ENCODE data around the gene FRMPD1. TPM values are rescaled to one million over a fixed set of nuclear protein-coding genes. Genes with fewer than 3 reads are reported as not detected.

Gene FRMPD1, protein sequence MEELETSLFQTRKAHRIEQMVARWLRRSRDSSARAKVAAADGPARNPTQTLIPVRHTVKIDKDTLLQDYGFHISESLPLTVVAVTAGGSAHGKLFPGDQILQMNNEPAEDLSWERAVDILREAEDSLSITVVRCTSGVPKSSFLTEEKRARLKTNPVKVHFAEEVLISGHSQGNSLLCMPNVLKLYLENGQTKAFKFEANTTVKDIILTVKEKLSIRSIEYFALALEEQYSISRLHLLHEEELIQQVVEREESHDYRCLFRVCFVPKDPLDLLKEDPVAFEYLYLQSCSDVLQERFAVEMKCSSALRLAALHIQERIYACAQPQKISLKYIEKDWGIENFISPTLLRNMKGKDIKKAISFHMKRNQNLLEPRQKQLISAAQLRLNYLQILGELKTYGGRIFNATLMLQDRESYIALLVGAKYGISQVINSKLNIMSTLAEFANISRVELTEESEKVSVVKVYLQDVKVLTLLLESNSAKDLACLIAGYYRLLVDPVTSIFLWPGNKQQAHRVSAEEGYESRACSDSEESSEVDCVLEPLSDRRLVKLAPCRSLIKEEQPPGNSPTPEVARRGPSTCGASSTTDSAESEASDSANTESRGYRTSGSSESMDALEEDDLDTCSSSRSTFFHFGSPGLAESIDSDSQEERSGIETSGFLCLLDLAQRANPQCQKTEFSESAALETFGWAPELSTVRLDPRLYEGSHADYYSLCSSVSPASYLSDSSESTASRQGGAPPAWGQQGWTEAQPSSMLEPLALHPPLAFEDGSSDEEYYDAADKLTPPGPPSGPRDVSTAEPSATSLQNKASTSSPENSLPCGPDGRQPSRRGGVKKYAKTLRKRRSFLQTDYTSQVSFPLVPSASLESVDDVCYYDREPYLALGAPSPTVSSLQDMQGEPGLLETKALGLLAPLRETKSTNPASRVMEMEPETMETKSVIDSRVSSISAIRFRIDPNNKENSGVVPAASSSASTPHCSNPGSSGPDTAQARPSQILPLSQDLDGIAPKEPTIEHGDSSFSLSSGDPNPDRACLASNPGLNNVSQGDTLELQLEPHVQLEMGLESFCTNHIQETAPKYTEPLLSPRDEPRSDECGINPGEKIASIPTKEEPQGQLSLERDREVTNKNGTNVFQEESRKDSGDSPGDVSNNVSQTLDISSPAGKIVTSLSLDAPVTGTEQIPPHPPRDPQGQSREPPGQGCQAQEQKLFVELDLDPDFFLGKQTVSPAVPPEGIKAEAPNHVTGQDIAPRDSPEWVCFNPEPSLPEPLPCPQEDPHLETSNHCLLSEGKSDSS (N-terminal part only)
- 0.03 to 0.10 TPM (median 0.05 TPM) in 5 replicates for total RNA-seq (2022; extraction: Qiagen RNA extraction)

DNA sequence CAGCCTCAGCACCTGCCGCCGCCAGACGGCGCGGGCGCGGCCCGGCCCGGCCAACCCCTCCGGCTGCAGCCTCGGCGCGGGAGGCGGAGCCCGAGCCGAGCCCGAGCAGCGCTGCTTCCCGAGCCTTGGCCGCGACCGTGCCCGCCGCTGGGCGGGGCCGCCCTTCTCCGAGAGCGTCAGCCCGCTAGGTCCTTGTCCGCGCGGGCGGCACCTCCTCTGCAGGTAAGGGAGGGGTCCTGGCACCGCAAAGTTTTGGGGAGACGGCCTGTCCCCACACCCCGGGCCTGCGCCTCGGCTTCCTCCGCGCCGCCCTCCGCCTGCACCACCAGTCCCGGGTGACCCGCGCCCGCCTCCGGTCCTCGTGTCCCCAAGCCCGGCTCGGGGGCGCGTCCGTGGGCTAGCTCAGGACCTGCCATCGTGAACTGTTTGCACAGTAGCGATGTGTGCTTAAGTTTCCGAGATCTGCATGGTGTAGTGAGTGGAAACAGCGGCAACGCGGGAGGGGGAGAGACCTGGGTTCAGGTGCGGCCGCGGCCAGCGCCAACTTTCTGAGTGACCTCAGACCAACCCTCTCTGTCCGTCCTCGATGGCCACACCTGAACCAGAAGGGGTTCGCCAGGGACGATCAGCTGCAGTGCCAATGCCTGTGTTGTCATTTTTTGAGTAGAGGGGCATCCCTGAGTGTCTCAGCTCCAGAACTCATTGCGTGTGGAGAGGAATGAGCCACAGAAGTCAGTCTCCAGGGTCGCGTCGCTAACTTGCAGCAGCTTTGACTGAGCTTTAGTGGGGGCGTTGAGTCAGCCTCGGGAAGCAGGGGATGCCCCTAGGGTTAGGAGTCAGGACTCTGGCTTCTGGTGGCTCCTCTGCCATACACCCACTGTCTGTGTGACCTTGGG lies at the start of gene FRMPD1:
FRMPD1 (plus strand) TSS at position 82 of the 896 bp plus-strand sequence. CDS start 41,688 bp downstream, outside the sequence.

DNA sequence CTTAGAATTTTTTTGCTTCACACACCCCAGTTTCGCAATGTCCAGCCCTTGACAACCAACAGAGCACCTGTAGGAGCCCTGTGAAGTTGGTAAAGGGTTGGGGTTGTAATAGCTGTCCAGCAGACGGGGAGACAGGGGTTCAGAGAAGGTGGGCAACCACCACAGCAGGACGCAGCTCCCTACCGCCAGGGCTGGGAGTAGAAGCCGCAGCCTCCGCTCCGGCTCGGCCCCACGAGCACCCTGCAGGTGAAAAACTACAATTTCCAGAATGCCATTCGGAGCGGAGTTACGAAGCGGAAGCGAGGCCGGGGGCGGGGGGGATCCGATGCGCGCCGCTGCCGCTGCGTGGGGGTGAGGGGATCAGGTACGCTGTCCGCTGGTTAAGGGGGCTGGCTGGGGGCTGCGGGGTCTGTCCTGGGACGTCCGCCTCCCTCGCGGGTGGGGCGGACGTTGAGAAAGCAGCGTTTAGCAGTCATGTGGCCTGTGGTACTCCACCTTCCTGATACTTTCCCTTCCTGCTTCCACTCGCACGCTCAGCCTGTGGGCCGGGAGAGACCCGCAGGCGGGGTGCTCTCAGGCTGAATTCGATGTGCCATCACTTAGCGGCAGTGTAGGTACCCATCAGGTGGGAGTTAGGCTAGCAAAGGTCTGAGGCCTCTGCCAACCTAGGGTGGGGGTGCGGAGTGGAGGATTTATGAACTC lies 102.9 kb downstream of the FRMPD1 start, which contains the start of gene TRMT10B:
TRMT10B (plus strand) TSS at position 317 of the 702 bp plus-strand sequence. CDS start 8,127 bp downstream, outside the sequence.

DNA sequence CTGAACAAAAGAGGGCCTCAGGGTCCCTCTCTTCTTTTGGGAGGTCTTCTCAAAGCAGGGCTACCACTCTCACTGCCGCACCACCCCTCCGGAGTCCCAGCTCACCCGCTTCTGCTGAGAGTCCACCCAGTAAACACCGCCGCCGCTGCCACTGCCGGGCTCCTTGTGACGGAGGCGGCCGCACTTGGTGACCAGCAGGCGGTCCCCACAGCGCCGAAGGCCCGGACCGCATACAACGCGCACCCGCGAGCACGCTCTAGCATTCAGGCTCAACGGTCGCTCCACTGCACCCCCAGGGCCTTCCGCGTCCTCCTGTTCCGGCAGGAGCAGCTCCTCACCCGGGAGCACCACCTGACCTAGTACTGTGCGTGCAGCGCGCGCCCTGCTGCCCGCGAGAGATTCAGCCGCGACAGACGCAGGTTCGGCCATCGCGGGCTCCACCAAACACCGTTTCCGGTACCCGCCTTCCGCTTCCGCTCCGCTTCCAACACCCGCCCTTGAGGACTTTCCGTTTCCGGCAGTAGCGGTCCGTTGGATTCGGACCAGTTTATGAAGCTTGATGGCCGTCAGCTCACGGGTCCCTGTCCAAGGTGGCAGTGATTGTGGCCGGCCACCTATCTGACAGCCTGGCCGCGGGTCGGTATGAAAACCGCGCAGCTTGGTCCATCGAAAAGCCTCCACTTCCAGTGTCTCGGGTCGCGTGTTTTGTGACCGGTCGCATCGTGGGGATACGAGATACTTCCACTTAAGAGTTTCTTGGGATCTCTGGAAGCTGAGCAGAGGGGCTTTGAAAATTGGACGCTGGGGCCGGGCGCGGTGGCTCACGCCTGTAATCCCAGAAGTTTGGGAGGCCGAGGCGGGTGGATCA lies 134.1 kb downstream of the FRMPD1 start, which contains the start of gene EXOSC3:
EXOSC3 (minus strand) TSS at position 449 of the 868 bp plus-strand sequence; CDS start at position 429, 20 bp downstream.

Other genes starting within 250 kb of the FRMPD1 start
- gene GRHPR, start 228.3 kb upstream of the FRMPD1 start, total RNA-seq (2022; extraction: Qiagen RNA extraction), result 151 to 178 TPM (median 164 TPM) in 5 replicates
- 6.2 to 7.8 TPM (median 7.3 TPM) in 5 replicates for gene ZBTB5, start 185.5 kb upstream of the FRMPD1 start, total RNA-seq (2022; extraction: Qiagen RNA extraction)
- gene POLR1E, start 165.0 kb upstream of the FRMPD1 start, total RNA-seq (2022; extraction: Qiagen RNA extraction), result 33.1 to 39.0 TPM (median 35.7 TPM) in 5 replicates
- gene FBXO10, start 74.6 kb upstream of the FRMPD1 start, total RNA-seq (2022; extraction: Qiagen RNA extraction), result 7.2 to 8.1 TPM (median 7.6 TPM) in 5 replicates
- gene TOMM5, start 58.4 kb upstream of the FRMPD1 start, total RNA-seq (2022; extraction: Qiagen RNA extraction), result 267 to 330 TPM (median 326 TPM) in 5 replicates
- gene TRMT10B, start 102.9 kb downstream of the FRMPD1 start, total RNA-seq (2022; extraction: Qiagen RNA extraction), result 5.1 to 7.1 TPM (median 5.7 TPM) in 5 replicates
- 63.8 to 84.4 TPM (median 75.3 TPM) in 5 replicates for gene EXOSC3, start 134.1 kb downstream of the FRMPD1 start, total RNA-seq (2022; extraction: Qiagen RNA extraction)
- 10.8 to 13.0 TPM (median 12.4 TPM) in 5 replicates for gene DCAF10, start 149.8 kb downstream of the FRMPD1 start, total RNA-seq (2022; extraction: Qiagen RNA extraction)